DOHH2 (cell line): ENCODE results near the gene CCDC88A.

ENCODE experiments used
- CTCF ChIP-seq: fragments of 200-600 bp; sonication (generic); IDR thresholded peaks from one replicate; pipeline ENCODE4 v1.5.1; 2014; ENCODE audit warnings: antibody characterized with exemption, mild to moderate bottlenecking, low read depth, low read length; ENCODE audit not compliant: poor library complexity, severe bottlenecking
- EZH2phosphoT487 ChIP-seq: fragments of 200-600 bp; sonication (generic); IDR thresholded peaks from 2 replicates; pipeline ENCODE4 v1.6.1; 2017; ENCODE audit warnings: borderline replicate concordance, mild to moderate bottlenecking, antibody characterized with exemption, low read length, moderate library complexity, mixed read lengths

GRCh38 chr2:55441280-55441892 lies 21.7 kb upstream of the CCDC88A start:
- TF ChIP-seq CTCF (no peak), EZH2phosphoT487 (no peak)
